ENCODE results near the gene IGSF22. TPM values are rescaled to one million over a fixed set of nuclear protein-coding genes. Genes with fewer than 3 reads are reported as not detected.

The IGSF22 gene
- total and polyA plus RNA-seq, 2 of the 8 experiments (the other 6 are each of a cell fraction or from before 2014, with no cell fraction given): 0.14 TPM; not detected in 1

GRCh38 chr11:18700872-18701271, 25.1 kb downstream of the IGSF22 start:
- Histone ChIP-seq H2BK5ac (ENCODE audit: low read depth, low read length) (no peak overlapping the region), H3K23me2 (ENCODE audit: low read depth, low read length) (peaks cover 13% of the 10 kb centered on the region), H4K8ac (ENCODE audit: extremely low read depth, insufficient read depth, low read length) (no peak overlapping the region), H3K14ac (ENCODE audit: insufficient read length) (no peak overlapping the region), H3K9me3 (ENCODE audit: insufficient read depth in 2 of 2, low read depth in 1 of 2, low read length in 1 of 2) (no peaks in the 10 kb centered on the region), H3K4me3 (ENCODE audit: extremely low read depth in 1 of 4, insufficient read depth in 2 of 4, low read depth in 3 of 4, low read length in 4 of 4) (no peak overlapping the region), H2AFZ (ENCODE audit: low read length) (no peak overlapping the region), H4K20me1 (replicated peaks in 1 of 2; ENCODE audit: control insufficient read depth in 1 of 2, insufficient read depth in 2 of 2, low read length in 2 of 2) (no peaks in the 10 kb centered on the region), H3K56ac (replicated peaks; ENCODE audit: insufficient read length, low read depth, low read length) (no peak overlapping the region), H4K91ac (replicated peaks; ENCODE audit: insufficient read length, low read length) (no peak overlapping the region), H3K4me1 (replicated peaks in 1 of 4; ENCODE audit: control insufficient read depth in 3 of 4, insufficient read depth in 4 of 4, low read length in 3 of 4) (peaks cover 0 to 9% (median 2%) of the 10 kb centered on the region in 4 experiments; a peak in 3 of 7 replicates), H3K9ac (replicated peaks in 1 of 4; ENCODE audit: extremely low read depth in 1 of 4, low read depth in 3 of 4, low read length in 3 of 4) (no peak overlapping the region), H3K4ac (replicated peaks; ENCODE audit: insufficient read length, low read depth, low read length) (no peak overlapping the region), H3K27me3 (replicated peaks in 1 of 4; ENCODE audit: control insufficient read depth in 3 of 4, extremely low read depth in 1 of 4, insufficient read depth in 3 of 4, low read length in 3 of 4) (peaks cover 0 to 8% (median 5%) of the 10 kb centered on the region in 4 experiments; a peak in 5 of 7 replicates), H3K79me2 (ENCODE audit: control insufficient read depth in 1 of 2, insufficient read depth in 2 of 2, low read length in 2 of 2) (no peaks in the 10 kb centered on the region), H2BK120ac (replicated peaks; ENCODE audit: low read depth, low read length) (no peak overlapping the region), H4K5ac (ENCODE audit: insufficient read length, low read depth, low read length) (no peak overlapping the region), H2BK20ac (ENCODE audit: low read length) (no peak overlapping the region), H3K79me1 (ENCODE audit: low read depth, low read length) (no peaks in the 10 kb centered on the region), H3K23ac (ENCODE audit: insufficient read length) (no peak overlapping the region), H3K18ac (ENCODE audit: extremely low read depth, low read length) (no peak overlapping the region), H2BK12ac (ENCODE audit: low read depth, low read length) (no peak overlapping the region), H3K36me3 (ENCODE audit: control insufficient read depth in 2 of 4, insufficient read depth in 4 of 4, low read length in 3 of 4) (no peaks in the 10 kb centered on the region), H2BK15ac (ENCODE audit: low read length) (no peak overlapping the region), H2AK5ac (ENCODE audit: low read depth, low read length) (no peak overlapping the region), H3K4me2 (ENCODE audit: insufficient read depth in 1 of 2, low read depth in 2 of 2, low read length in 2 of 2) (no peak overlapping the region), H3K27ac (ENCODE audit: low read depth, low read length) (no peak overlapping the region)
- no peak for FAIRE-seq
- CTCF ChIA-PET (ENCODE audit: partially characterized antibody): no interaction called here
- POLR2A ChIA-PET (ENCODE audit: partially characterized antibody): interaction anchor here (0.8 kb wide), 1 partner anchor 49 kb away, joined by 5 read pairs; no protein-coding TSS in a partner anchor
- 91% methylated on average over 7 of the region's 7 CpGs; no CpG with 5 or more reads in 1 of the 2 experiments for WGBS, 2 experiments (ENCODE audit: extremely low coverage in 1 of 2, insufficient coverage in 1 of 2, insufficient read length in 1 of 2, insufficient replicate concordance in 2 of 2, low coverage in 1 of 2, low lambda C conversion rate in 2 of 2, missing lambda C conversion rate in 1 of 2)
- DNase-seq (ENCODE audit: low read depth in 1 of 2, low spot score in 2 of 2): no peak
- no peak for TF ChIP-seq SUZ12 (IDR thresholded peaks at IDR 0.05; ENCODE audit: low read length)
- TF ChIP-seq SRF (IDR thresholded peaks at IDR 0.05; ENCODE audit: low read depth, low read length): no peak
- TF ChIP-seq KDM1A (IDR thresholded peaks at IDR 0.05; ENCODE audit: borderline replicate concordance, low read length): no peak
- TF ChIP-seq BCL11A (IDR thresholded peaks at IDR 0.05; ENCODE audit: low read depth in 2 of 2, low read length in 2 of 2): no peak
- TF ChIP-seq USF2 (IDR thresholded peaks at IDR 0.05; ENCODE audit: low read length): no peak
- TF ChIP-seq TEAD4 (IDR thresholded peaks at IDR 0.05; ENCODE audit: low read depth, low read length): no peak
- no peak for TF ChIP-seq CEBPB (IDR thresholded peaks at IDR 0.05; ENCODE audit: low read depth, low read length)
- TF ChIP-seq SIRT6 (IDR thresholded peaks at IDR 0.05; ENCODE audit: low read length): no peak
- TF ChIP-seq NANOG (IDR thresholded peaks at IDR 0.05; ENCODE audit: insufficient read depth, low read depth, low read length, poor library complexity, severe bottlenecking): no peak
- no peak for TF ChIP-seq POU5F1 (IDR thresholded peaks at IDR 0.05; ENCODE audit: low read depth, low read length)
- no peak for TF ChIP-seq ASH2L (IDR thresholded peaks at IDR 0.05; ENCODE audit: low read length)
- TF ChIP-seq EGR1 (IDR thresholded peaks at IDR 0.05; ENCODE audit: borderline replicate concordance, low read depth, low read length): no peak
- TF ChIP-seq EZH2 (IDR thresholded peaks at IDR 0.05; ENCODE audit: low read depth, low read length, severe bottlenecking): no peak
- TF ChIP-seq CTBP2 (IDR thresholded peaks at IDR 0.05; ENCODE audit: borderline replicate concordance, insufficient read depth, insufficient read length, low read length): no peak
